GM12878 (cell line): ENCODE data around the gene EPHB1. TPM values are rescaled to one million over a fixed set of nuclear protein-coding genes. Genes with fewer than 3 reads are reported as not detected.

Experiments used
- ATAC-seq: fragments of 200-7000 bp; cut with Tn5 transposase; 3 replicates; pipeline ENCODE4 v1.9.1; 2020; ENCODE audit warnings: mild to moderate bottlenecking, moderate library complexity
- BruUV-seq: library from RNA; stranded (reverse); fragments of 400-500 nt; replicated peaks from 2 replicates; lab custom pipeline; 2021; lab: Mats Ljungman, UMichigan
- CTCF ChIA-PET: fragments of 300-600 bp; sonication (Branson Sonifier 250); formaldehyde crosslinking; extraction: SDS; loops from one replicate; lab custom pipeline; 2021; ENCODE audit warnings: inconsistent platforms; lab: Yijun Ruan, JAX
- POLR2A ChIA-PET: fragments of 350-600 bp; formaldehyde crosslinking; extraction: SDS; loops from one replicate; lab custom pipeline; 2021; ENCODE audit warnings: inconsistent platforms; lab: Charles Lee
- RAD21 ChIA-PET: fragments of 300-600 bp; sonication (Branson Sonifier 250); formaldehyde crosslinking; loops from one replicate; lab custom pipeline; 2023; ENCODE audit warnings: antibody characterized with exemption; ENCODE audit not compliant: unreplicated experiment; lab: Charles Lee
- SMC1A ChIA-PET: fragments of 300-600 bp; sonication (Branson Sonifier 250); formaldehyde crosslinking; loops from one replicate; lab custom pipeline; 2023; ENCODE audit not compliant: unreplicated experiment, uncharacterized antibody; lab: Charles Lee
- DNase-seq: peaks from one replicate; pipeline ENCODE4 v3.0.0-alpha.2; 2011; ENCODE audit warnings: low read depth, low spot score
- FAIRE-seq: peaks from 3 replicates; lab custom pipeline; 2011; peaks lifted over from hg19 to GRCh38; lab: Jason Lieb, UNC
- H2AFZ ChIP-seq: 2 replicates; pipeline ENCODE4 v1.6.0; 2011; ENCODE audit warnings: low read depth, low read length, control low read depth; ENCODE audit not compliant: control insufficient read depth
- H3K27ac ChIP-seq: 2 replicates; pipeline ENCODE4 v1.5.1; 2011; ENCODE audit warnings: control low read depth; ENCODE audit not compliant: control insufficient read depth, insufficient read depth
- H3K27me3 ChIP-seq, 2 experiments: replicated peaks in 1 of 2; 2 replicates each; pipeline versions ENCODE4 v1.6.0 to v1.6.1; 2011; ENCODE audit warnings: low read length in 1 of 2; ENCODE audit not compliant: control insufficient read depth in 2 of 2, insufficient read depth in 2 of 2
- H3K36me3 ChIP-seq, 2 experiments: 2 replicates each; pipeline ENCODE4 v1.5.1; 2011; ENCODE audit warnings: low read length in 1 of 2; ENCODE audit not compliant: control insufficient read depth in 2 of 2, insufficient read depth in 2 of 2
- H3K4me1 ChIP-seq: 2 replicates; pipeline ENCODE4 v1.6.1; 2011; ENCODE audit warnings: mild to moderate bottlenecking, low read length, moderate library complexity, mixed read lengths; ENCODE audit not compliant: control insufficient read depth, insufficient read depth
- H3K4me2 ChIP-seq: 2 replicates; pipeline ENCODE4 v1.6.0; 2011; ENCODE audit warnings: control low read depth; ENCODE audit not compliant: control insufficient read depth, insufficient read depth
- H3K4me3 ChIP-seq: fragments of 200-600 bp; sonication (generic); 2 replicates; pipeline ENCODE4 v1.5.1; 2016
- H3K79me2 ChIP-seq: 2 replicates; pipeline ENCODE4 v1.6.0; 2011; ENCODE audit warnings: low read length; ENCODE audit not compliant: control insufficient read depth, insufficient read depth
- H3K9ac ChIP-seq: 2 replicates; pipeline ENCODE4 v1.8.0; 2011; ENCODE audit warnings: low read length, control low read depth, mixed read lengths; ENCODE audit not compliant: control insufficient read depth, insufficient read depth
- H3K9me3 ChIP-seq: replicated peaks from 3 replicates; pipeline ENCODE4 v1.5.1; 2011; ENCODE audit warnings: mild to moderate bottlenecking, low read length; ENCODE audit not compliant: control insufficient read depth, insufficient read depth
- H4K20me1 ChIP-seq: 2 replicates; pipeline ENCODE4 v1.6.0; 2011; ENCODE audit not compliant: control insufficient read depth, insufficient read depth
- ATF7 ChIP-seq: fragments of 450-650 bp; IDR thresholded peaks from 2 replicates; pipeline ENCODE4 v1.6.1; 2016; ENCODE audit warnings: low read depth, mild to moderate bottlenecking
- E4F1 ChIP-seq: fragments of 450-650 bp; IDR thresholded peaks from 2 replicates; pipeline ENCODE4 v1.6.1; 2018; ENCODE audit warnings: borderline replicate concordance, mild to moderate bottlenecking; ENCODE audit not compliant: partially characterized antibody
- EZH2 ChIP-seq: IDR thresholded peaks from 2 replicates; pipeline ENCODE4 v1.6.1; 2012; ENCODE audit warnings: low read depth, mild to moderate bottlenecking, control low read depth, inconsistent platforms, low read length, borderline replicate concordance; ENCODE audit not compliant: control insufficient read depth
- FOXK2 ChIP-seq: fragments of 450-650 bp; IDR thresholded peaks from 2 replicates; pipeline ENCODE4 v1.6.1; 2017; ENCODE audit warnings: mild to moderate bottlenecking, moderate library complexity
- WGBS: methylation state at CpG from one replicate; pipeline ENCODE4 v1.1.6; 2016; ENCODE audit warnings: low lambda C conversion rate; ENCODE audit not compliant: insufficient replicate concordance, insufficient coverage; ENCODE audit errors: missing lambda C conversion rate; 5-methylcytosine and 5-hydroxymethylcytosine counted together
- in situ Hi-C: fragments of 300-500 bp; cut with MboI; formaldehyde crosslinking; loops from 9 replicates; pipeline ENCODE4 v1.14.3; 2018; ENCODE audit warnings: mixed read lengths
- intact Hi-C: fragments of 100-400 bp; cut with micrococcal nuclease; formaldehyde crosslinking; loops from one replicate; pipeline ENCODE4 v1.14.2; 2022; ENCODE audit not compliant: unreplicated experiment
- polyA plus RNA-seq, 11 experiments: library from polyadenylated mRNA; depleted of rRNA in 4 of 11; unstranded in 6 of 11; stranded (reverse) in 5 of 11; fragments of >200 nt; fragmentation: Nextera tagmentation in 4 of 11; fragmentation: Illumina TruSeq in 1 of 11; extraction: Ambion mirVana in 4 of 11; extraction: Trizol in 1 of 11; gene quantifications; 1 replicate in 1 of 11; 2 replicates in 10 of 11; pipeline versions ENCODE4 v1.2.1 to v1.2.3, GENCODE V29; 2011 to 2016; ENCODE audit warnings: inconsistent platforms in 2 of 11, missing spikeins in 2 of 11, low read depth in 1 of 11
- total RNA-seq, 4 experiments: library from RNA; depleted of rRNA in 3 of 4; stranded (reverse); fragments of >200 nt in 3 of 4; fragmentation: Illumina TruSeq in 1 of 4; extraction: Trizol in 1 of 4; gene quantifications; 2 replicates each; pipeline versions ENCODE4 v1.2.1 to v1.2.3, GENCODE V29; 2013 to 2021
- TF ChIP-seq, protein P1 (sequence below): fragments of 450-650 bp; formaldehyde crosslinking; IDR thresholded peaks from 2 replicates; pipeline ENCODE4 v1.5.0; 2022; ENCODE audit warnings: mild to moderate bottlenecking, missing genetic modification characterization

Gene EPHB1
- total and polyA plus RNA-seq, 10 of the 15 experiments (the other 5 are each of a cell fraction or from before 2014, with no cell fraction given) = 0.33 to 23.8 (median 1.2) TPM

- intact Hi-C loops (loop anchor here (2.0 kb wide), 3 partner anchors 58 to 1100 kb away; no protein-coding TSS in a partner anchor), in situ Hi-C loops (loop anchor here (5.0 to 25.0 kb wide), 3 partner anchors 450 to 1093 kb away; no protein-coding TSS in a partner anchor)
- Histone ChIP-seq H3K9me3 (no peaks in the 10 kb centered on the region), H3K27ac (no peak overlapping the region), H3K4me3 (no peak overlapping the region), H3K4me2 (peak overlapping the region; percentile 26; the same call in 1 of the 2 replicates), H3K4me1 (0 out of 2 replicates have a peak, but pooled peaks cover 3% of the 10 kb centered on the region), H3K79me2 (peaks cover 43% of the 10 kb centered on the region), H2AFZ (no peak overlapping the region), H3K36me3 (no peaks in the 10 kb centered on the region), H3K9ac (no peak overlapping the region), H4K20me1 (no peaks in the 10 kb centered on the region), H3K27me3 (peaks cover 0 to 1% of the 10 kb centered on the region in 2 experiments; a peak in 2 of 4 replicates)
- ChIA-PET SMC1A (interaction anchor here (0.6 to 14.4 kb wide), 47 partner anchors 9 to 718 kb away, joined by 3 to 110 read pairs (median 4); no protein-coding TSS in a partner anchor), RAD21 (interaction anchor here (0.6 to 10.5 kb wide), 58 partner anchors 8 to 718 kb away, joined by 3 to 146 read pairs (median 4); no protein-coding TSS in a partner anchor), CTCF (interaction anchor here (0.5 to 5.9 kb wide), 77 partner anchors 8 to 1248 kb away, joined by 3 to 88 read pairs (median 5); no protein-coding TSS in a partner anchor), POLR2A (interaction anchor here (0.8 to 1.2 kb wide), 5 partner anchors 142 to 446 kb away, joined by 3 to 6 read pairs (median 3); no protein-coding TSS in a partner anchor)
- FAIRE-seq (no peak), ATAC-seq (no peak), DNase-seq (no peak)
- WGBS = 43% methylated on average over 9 of the region's 9 CpGs
- no peak for TF ChIP-seq ATF7
- no peak for TF ChIP-seq FOXK2
- no peak for TF ChIP-seq E4F1
- TF ChIP-seq, protein P1, sequence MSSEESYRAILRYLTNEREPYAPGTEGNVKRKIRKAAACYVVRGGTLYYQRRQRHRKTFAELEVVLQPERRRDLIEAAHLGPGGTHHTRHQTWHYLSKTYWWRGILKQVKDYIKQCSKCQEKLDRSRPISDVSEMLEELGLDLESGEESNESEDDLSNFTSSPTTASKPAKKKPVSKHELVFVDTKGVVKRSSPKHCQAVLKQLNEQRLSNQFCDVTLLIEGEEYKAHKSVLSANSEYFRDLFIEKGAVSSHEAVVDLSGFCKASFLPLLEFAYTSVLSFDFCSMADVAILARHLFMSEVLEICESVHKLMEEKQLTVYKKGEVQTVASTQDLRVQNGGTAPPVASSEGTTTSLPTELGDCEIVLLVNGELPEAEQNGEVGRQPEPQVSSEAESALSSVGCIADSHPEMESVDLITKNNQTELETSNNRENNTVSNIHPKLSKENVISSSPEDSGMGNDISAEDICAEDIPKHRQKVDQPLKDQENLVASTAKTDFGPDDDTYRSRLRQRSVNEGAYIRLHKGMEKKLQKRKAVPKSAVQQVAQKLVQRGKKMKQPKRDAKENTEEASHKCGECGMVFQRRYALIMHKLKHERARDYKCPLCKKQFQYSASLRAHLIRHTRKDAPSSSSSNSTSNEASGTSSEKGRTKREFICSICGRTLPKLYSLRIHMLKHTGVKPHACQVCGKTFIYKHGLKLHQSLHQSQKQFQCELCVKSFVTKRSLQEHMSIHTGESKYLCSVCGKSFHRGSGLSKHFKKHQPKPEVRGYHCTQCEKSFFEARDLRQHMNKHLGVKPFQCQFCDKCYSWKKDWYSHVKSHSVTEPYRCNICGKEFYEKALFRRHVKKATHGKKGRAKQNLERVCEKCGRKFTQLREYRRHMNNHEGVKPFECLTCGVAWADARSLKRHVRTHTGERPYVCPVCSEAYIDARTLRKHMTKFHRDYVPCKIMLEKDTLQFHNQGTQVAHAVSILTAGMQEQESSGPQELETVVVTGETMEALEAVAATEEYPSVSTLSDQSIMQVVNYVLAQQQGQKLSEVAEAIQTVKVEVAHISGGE (CRISPR knock-in tag) = no peak
- TF ChIP-seq EZH2 = no peak
- BruUV-seq = no TSS peak
Observed at GRCh38 chr3:134794323-134794722, 737 bp upstream of the EPHB1 start.
